Endodermal cell (in vitro differentiated cells): ENCODE results near the gene LAMC1. TPM values are rescaled to one million over a fixed set of nuclear protein-coding genes. Genes with fewer than 3 reads are reported as not detected.

Experiments used
- DNase-seq: peaks from one replicate; pipeline ENCODE4 v3.0.0-alpha.2; 2017
- H3K27ac ChIP-seq: 2 replicates; pipeline ENCODE4 v1.5.1; 2013; ENCODE audit warnings: mild to moderate bottlenecking, low read depth, low read length, moderate library complexity
- H3K27me3 ChIP-seq: 2 replicates; pipeline ENCODE4 v1.6.1; 2013; ENCODE audit warnings: mild to moderate bottlenecking, low read length, moderate library complexity; ENCODE audit not compliant: insufficient read depth, control insufficient read depth, poor library complexity, severe bottlenecking
- H3K36me3 ChIP-seq: 2 replicates; pipeline ENCODE4 v1.7.0; 2013; ENCODE audit warnings: mild to moderate bottlenecking, low read length, moderate library complexity; ENCODE audit not compliant: control insufficient read depth, insufficient read depth
- H3K4me1 ChIP-seq: one replicate; pipeline ENCODE4 v1.7.0; 2013; ENCODE audit warnings: low read length; ENCODE audit not compliant: control insufficient read depth, insufficient read depth
- H3K4me3 ChIP-seq: 2 replicates; pipeline ENCODE4 v1.5.1; 2013; ENCODE audit warnings: mild to moderate bottlenecking, low read length, moderate library complexity
- H3K9ac ChIP-seq: 2 replicates; pipeline ENCODE4 v1.6.1; 2013; ENCODE audit warnings: mild to moderate bottlenecking, low read length, moderate library complexity; ENCODE audit not compliant: poor library complexity, severe bottlenecking; ENCODE audit errors: extremely low read depth
- H3K9me3 ChIP-seq: 2 replicates; pipeline ENCODE4 v1.6.1; 2013; ENCODE audit warnings: mild to moderate bottlenecking, low read length, moderate library complexity; ENCODE audit not compliant: control insufficient read depth
- H3K27ac Mint-ChIP-seq: 2 replicates; pipeline ENCODE4 v1.8.0; 2020; ENCODE audit warnings: mixed read lengths
- H3K27me3 Mint-ChIP-seq: 2 replicates; pipeline ENCODE4 v1.8.0; 2021; ENCODE audit warnings: mild to moderate bottlenecking, mixed read lengths; ENCODE audit not compliant: insufficient read depth
- H3K36me3 Mint-ChIP-seq: 2 replicates; pipeline ENCODE4 v1.8.0; 2020; ENCODE audit warnings: low read depth, mixed read lengths
- H3K4me1 Mint-ChIP-seq: 2 replicates; pipeline ENCODE4 v1.8.0; 2020; ENCODE audit warnings: mixed read lengths
- H3K4me3 Mint-ChIP-seq: 2 replicates; pipeline ENCODE4 v1.8.0; 2020; ENCODE audit warnings: mild to moderate bottlenecking, moderate library complexity, mixed read lengths
- H3K9me3 Mint-ChIP-seq: 2 replicates; pipeline ENCODE4 v1.8.0; 2020; ENCODE audit warnings: mild to moderate bottlenecking, mixed read lengths
- whole genome bisulfite sequencing, 2 experiments: methylation state at CpG; one replicate each; pipeline versions ENCODE4 v1.1.5 to v1.1.7; 2013; ENCODE audit warnings: missing lambda C conversion rate in 2 of 2, mixed read lengths in 1 of 2; ENCODE audit not compliant: insufficient coverage in 1 of 2, insufficient read length in 1 of 2; 5-methylcytosine and 5-hydroxymethylcytosine counted together
- total RNA-seq, 2 donors: library from RNA; stranded (reverse); fragmentation: NEBNext Ultra II Directional in 1 of 2; extraction: Animal tissue kit (Norgen Biotek cat#: 25700) in 1 of 2; gene quantifications; 2 replicates in 1 of 2; 3 replicates in 1 of 2; pipeline ENCODE4 v1.2.1, GENCODE V29; 2021
- TF ChIP-seq, protein P1 (sequence below): fragments of 200-600 bp; sonication (generic); conservative IDR thresholded peaks from 2 replicates; pipeline ENCODE4 v1.5.0; 2021; ENCODE audit warnings: antibody characterized with exemption, mild to moderate bottlenecking

LAMC1 gene
- total RNA-seq, 2 donors from 2014 or later, result 47.9 to 58.8 TPM

DNA sequence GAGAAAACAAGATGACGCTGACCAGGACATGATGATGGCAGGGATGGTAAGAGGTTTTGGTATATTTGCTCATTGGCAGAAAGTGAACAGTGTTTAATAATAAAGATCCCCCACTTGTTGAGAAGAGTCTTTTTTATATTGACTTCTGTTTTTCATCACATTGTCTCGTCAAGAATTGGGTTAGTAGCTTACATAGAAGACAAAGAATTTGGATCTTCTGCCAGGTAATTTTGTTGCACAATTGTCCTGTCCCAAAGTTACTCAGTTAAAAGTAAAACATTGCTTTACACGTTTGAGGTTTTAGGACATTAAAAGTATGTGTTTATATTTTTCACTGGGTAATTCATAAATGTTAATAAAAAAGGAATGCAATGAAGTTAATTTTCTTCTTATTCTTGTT is 114.6 kb downstream of the LAMC1 start:
- H3K4me1 Mint-ChIP-seq, result no peaks in the 10 kb centered on the region
- peaks cover 39% of the 10 kb centered on the region for H3K36me3 Mint-ChIP-seq
- no peaks in the 10 kb centered on the region for H3K9me3 ChIP-seq
- no peak overlapping the region for H3K27ac Mint-ChIP-seq
- H3K27ac ChIP-seq, result no peak overlapping the region
- peaks cover 53% of the 10 kb centered on the region for H3K36me3 ChIP-seq
- TF ChIP-seq, protein P1, sequence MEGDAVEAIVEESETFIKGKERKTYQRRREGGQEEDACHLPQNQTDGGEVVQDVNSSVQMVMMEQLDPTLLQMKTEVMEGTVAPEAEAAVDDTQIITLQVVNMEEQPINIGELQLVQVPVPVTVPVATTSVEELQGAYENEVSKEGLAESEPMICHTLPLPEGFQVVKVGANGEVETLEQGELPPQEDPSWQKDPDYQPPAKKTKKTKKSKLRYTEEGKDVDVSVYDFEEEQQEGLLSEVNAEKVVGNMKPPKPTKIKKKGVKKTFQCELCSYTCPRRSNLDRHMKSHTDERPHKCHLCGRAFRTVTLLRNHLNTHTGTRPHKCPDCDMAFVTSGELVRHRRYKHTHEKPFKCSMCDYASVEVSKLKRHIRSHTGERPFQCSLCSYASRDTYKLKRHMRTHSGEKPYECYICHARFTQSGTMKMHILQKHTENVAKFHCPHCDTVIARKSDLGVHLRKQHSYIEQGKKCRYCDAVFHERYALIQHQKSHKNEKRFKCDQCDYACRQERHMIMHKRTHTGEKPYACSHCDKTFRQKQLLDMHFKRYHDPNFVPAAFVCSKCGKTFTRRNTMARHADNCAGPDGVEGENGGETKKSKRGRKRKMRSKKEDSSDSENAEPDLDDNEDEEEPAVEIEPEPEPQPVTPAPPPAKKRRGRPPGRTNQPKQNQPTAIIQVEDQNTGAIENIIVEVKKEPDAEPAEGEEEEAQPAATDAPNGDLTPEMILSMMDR, result no peak
- H3K27me3 Mint-ChIP-seq, result no peaks in the 10 kb centered on the region
- H3K4me3 Mint-ChIP-seq, result no peak overlapping the region
- H3K4me1 ChIP-seq, result no peaks in the 10 kb centered on the region
- no peak overlapping the region for H3K9ac ChIP-seq
- no peaks in the 10 kb centered on the region for H3K27me3 ChIP-seq
- no peak for DNase-seq
- no peaks in the 10 kb centered on the region for H3K9me3 Mint-ChIP-seq
- WGBS, 2 experiments, result 86 to 91% methylated on average over 1 to 3 of the region's 3 CpGs
- no peak overlapping the region for H3K4me3 ChIP-seq

- no peaks in the 10 kb centered on the region for H3K27me3 ChIP-seq
- Mint-ChIP-seq H3K4me1 (no peaks in the 10 kb centered on the region), H3K27me3 (no peaks in the 10 kb centered on the region), H3K36me3 (peaks cover 39% of the 10 kb centered on the region), H3K9me3 (no peaks in the 10 kb centered on the region), H3K27ac (no peak overlapping the region), H3K4me3 (no peak overlapping the region)
- H3K4me1 ChIP-seq, result no peaks in the 10 kb centered on the region
- TF ChIP-seq, protein P1, result no peak
- H3K9ac ChIP-seq, result no peak overlapping the region
- WGBS, 2 experiments, result 71 to 75% methylated on average over 4 of the region's 4 CpGs
- H3K9me3 ChIP-seq, result no peaks in the 10 kb centered on the region
- no peak for DNase-seq
- H3K4me3 ChIP-seq, result no peak overlapping the region
- peaks cover 52% of the 10 kb centered on the region for H3K36me3 ChIP-seq
- no peak overlapping the region for H3K27ac ChIP-seq
Measured at GRCh38 chr1:183138301-183138700, 115.1 kb downstream of the LAMC1 start.

DNA sequence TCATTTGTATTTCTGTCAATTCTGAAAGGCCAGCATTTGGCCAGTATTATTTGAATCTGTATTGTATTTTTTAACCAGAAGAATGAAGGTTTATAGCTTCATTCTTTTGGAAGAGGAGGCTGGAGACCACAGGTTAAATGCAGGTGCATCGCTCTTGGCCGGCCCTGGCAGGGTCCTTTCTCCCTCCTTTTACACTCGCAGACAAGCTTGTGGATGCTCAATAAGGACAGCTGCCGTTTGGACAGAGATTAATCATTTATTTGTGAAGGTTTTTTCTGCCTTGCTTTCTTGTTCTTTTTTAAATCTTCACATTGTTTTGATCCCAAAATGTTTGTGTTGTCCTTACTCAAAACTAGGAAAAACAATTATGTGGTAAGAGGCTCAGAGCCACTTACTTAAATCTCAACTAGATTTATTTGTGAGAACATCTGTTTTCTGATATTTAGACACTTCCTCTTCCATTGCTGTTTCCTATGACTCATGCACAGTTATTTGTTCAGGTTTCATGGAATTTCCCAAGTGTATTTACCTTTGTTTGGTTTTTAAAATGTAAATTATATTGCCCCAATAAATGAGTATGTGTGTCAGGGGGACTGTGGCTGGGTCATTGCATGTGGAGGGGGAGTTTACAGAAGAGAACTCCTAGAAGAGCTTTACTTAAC is 116.2 kb downstream of the LAMC1 start:
- Mint-ChIP-seq H3K4me1 (no peaks in the 10 kb centered on the region), H3K9me3 (no peaks in the 10 kb centered on the region), H3K27ac (no peak overlapping the region), H3K36me3 (peaks cover 30% of the 10 kb centered on the region), H3K27me3 (no peaks in the 10 kb centered on the region), H3K4me3 (no peak overlapping the region)
- H3K9me3 ChIP-seq, result no peaks in the 10 kb centered on the region
- no peak for DNase-seq
- no peaks in the 10 kb centered on the region for H3K4me1 ChIP-seq
- 97 to 100% methylated on average over 2 to 4 of the region's 4 CpGs for WGBS, 2 experiments
- H3K27ac ChIP-seq, result no peak overlapping the region
- TF ChIP-seq, protein P1, result no peak
- H3K9ac ChIP-seq, result no peak overlapping the region
- no peaks in the 10 kb centered on the region for H3K27me3 ChIP-seq
- peaks cover 41% of the 10 kb centered on the region for H3K36me3 ChIP-seq
- no peak overlapping the region for H3K4me3 ChIP-seq
